ENCODE measurements around the gene SLC52A3. TPM values are rescaled to one million over a fixed set of nuclear protein-coding genes. Genes with fewer than 3 reads are reported as not detected.

SLC52A3 gene
- total and polyA plus RNA-seq, 9 of the 15 experiments (the other 6 are each of a cell fraction or from before 2014, with no cell fraction given) = 0.06 to 0.60 (median 0.11) TPM

GRCh38 chr20:760751-761417 is 7.4 kb downstream of the SLC52A3 start (continued):
- TF ChIP-seq ZBTB40 (IDR thresholded peaks at IDR 0.05) (no peak), ZBTB40 (CRISPR knock-in tag; IDR thresholded peaks at IDR 0.05) (0 out of 2 replicates have a peak, but pooled peaks have one; percentile 27), DDX20 (tag; IDR thresholded peaks at IDR 0.05; ENCODE audit: low read depth) (no peak), RBM39 (optimal IDR thresholded peaks at IDR 0.05; ENCODE audit: low read depth, low read length) (no peak), ZBTB11 (CRISPR knock-in tag; IDR thresholded peaks at IDR 0.05) (0 out of 6 replicates have a peak, but pooled peaks of 1 of the 3 experiments have one; percentile 23), ATF1 (CRISPR knock-in tag; IDR thresholded peaks at IDR 0.05) (peak; percentile 18; the same call in 1 of the 2 replicates), ATF1 (tag; IDR thresholded peaks at IDR 0.05) (peak; percentile 78), CHD2 (IDR thresholded peaks at IDR 0.05; ENCODE audit: low read depth, low read length) (no peak), HMG20A (CRISPR knock-in tag; conservative IDR thresholded peaks at IDR 0.05) (no peak), FOXP1 (CRISPR knock-in tag; IDR thresholded peaks at IDR 0.05) (0 out of 2 replicates have a peak, but pooled peaks have one; percentile 53), TCF3 (CRISPR knock-in tag; IDR thresholded peaks at IDR 0.05) (peak; percentile 47; the same call in 1 of the 2 replicates), ZNF239 (CRISPR knock-in tag; IDR thresholded peaks at IDR 0.05) (no peak), GMEB1 (CRISPR knock-in tag; IDR thresholded peaks at IDR 0.05) (no peak)

Data from K562 (cell line).